Loucy (cell line): ENCODE results near the gene GP5.

Experiments
- CTCF ChIP-seq: fragments of 200-600 bp; sonication (generic); conservative IDR thresholded peaks from 2 replicates; pipeline ENCODE4 v1.5.1; 2014; ENCODE audit warnings: mild to moderate bottlenecking, antibody characterized with exemption, low read length
- EZH2phosphoT487 ChIP-seq: fragments of 200-600 bp; IDR thresholded peaks from 2 replicates; pipeline ENCODE4 v1.6.1; 2018; ENCODE audit warnings: antibody characterized with exemption, mild to moderate bottlenecking, moderate library complexity, borderline replicate concordance

GRCh38 chr3:194374935-194375334 is 24.1 kb downstream of the GP5 start:
- no peak for TF ChIP-seq EZH2phosphoT487
- no peak for TF ChIP-seq CTCF
